Activated CD4-positive, alpha-beta T cell treated with anti-CD3 and anti-CD28 coated beads, Interleukin-2, amount 50 U/mL, for 24 hours (primary cell): ENCODE data around the gene IFT27.
A peak's percentile ranks its signal among the peaks of the same experiment; 100 is the strongest.
"Not testable (repeated sequence)": the region's sequence is repeated elsewhere in the genome, so short reads cannot be mapped to it uniquely, and the experiment has no call there.

Source experiments
- DNase-seq, 2 donors: peaks; one replicate each; pipeline ENCODE4 v3.0.0-alpha.2; 2020; ENCODE audit warnings: low read depth in 1 of 2, low spot score in 1 of 2

IFT27 gene

GRCh38 chr22:36765943-36766450, 9.9 kb downstream of the IFT27 start:
- no peak for DNase-seq

- DNase-seq: no peak
Measured at GRCh38 chr22:36765131-36765942, 10.6 kb downstream of the IFT27 start.

GRCh38 chr22:36764641-36765040, 11.3 kb downstream of the IFT27 start:
- DNase-seq: no peak

- no peak for DNase-seq
Measured at GRCh38 chr22:36764060-36764459, 11.9 kb downstream of the IFT27 start.

GRCh38 chr22:36763576-36763975, 12.3 kb downstream of the IFT27 start:
- no peak for DNase-seq

GRCh38 chr22:36762687-36763260, 13.1 kb downstream of the IFT27 start:
- no peak for DNase-seq

- no peak for DNase-seq
Measured at GRCh38 chr22:36761553-36762240, 14.2 kb downstream of the IFT27 start.

- no peak for DNase-seq
Measured at GRCh38 chr22:36760786-36761185, 15.1 kb downstream of the IFT27 start.

GRCh38 chr22:36759481-36760159, 16.3 kb downstream of the IFT27 start:
- DNase-seq: no peak

- DNase-seq: no peak
Measured at GRCh38 chr22:36758792-36759271, 17.1 kb downstream of the IFT27 start.

- DNase-seq: peak; percentile 49 to 66
Measured at GRCh38 chr22:36757668-36758211, 18.2 kb downstream of the IFT27 start.

- no peak for DNase-seq
Measured at GRCh38 chr22:36756746-36757655, 18.9 kb downstream of the IFT27 start.

- DNase-seq: no peak
Measured at GRCh38 chr22:36756031-36756430, 19.9 kb downstream of the IFT27 start.

GRCh38 chr22:36755316-36755715, 20.6 kb downstream of the IFT27 start:
- DNase-seq: no peak

GRCh38 chr22:36754881-36755280, 21.0 kb downstream of the IFT27 start:
- DNase-seq: not testable (repeated sequence)

- no peak for DNase-seq
Measured at GRCh38 chr22:36753916-36754315, 22.0 kb downstream of the IFT27 start.

- DNase-seq: no peak
Measured at GRCh38 chr22:36753120-36753802, 22.7 kb downstream of the IFT27 start.

GRCh38 chr22:36746375-36746970, 29.4 kb downstream of the IFT27 start:
- DNase-seq: no peak
